GM23248 (cell line): ENCODE results near the gene FAM120A. TPM values are rescaled to one million over a fixed set of nuclear protein-coding genes. Genes with fewer than 3 reads are reported as not detected.

Experiments used
- DNase-seq: peaks from one replicate; pipeline ENCODE4 v3.0.0-alpha.2; 2015
- H2AFZ ChIP-seq: fragments of 200-600 bp; sonication (generic); 2 replicates; pipeline ENCODE4 v1.6.1; 2016; ENCODE audit warnings: antibody characterized with exemption
- H3F3A ChIP-seq: fragments of 200-600 bp; sonication (generic); 2 replicates; pipeline ENCODE4 v1.6.1; 2016; ENCODE audit warnings: mild to moderate bottlenecking, antibody characterized with exemption, mixed run types; ENCODE audit not compliant: insufficient read depth
- H3K27ac ChIP-seq: fragments of 200-600 bp; sonication (generic); 2 replicates; pipeline ENCODE4 v1.5.1; 2016; ENCODE audit warnings: mild to moderate bottlenecking
- H3K27me3 ChIP-seq: fragments of 200-600 bp; sonication (generic); replicated peaks from 2 replicates; pipeline ENCODE4 v1.6.1; 2016; ENCODE audit warnings: mild to moderate bottlenecking; ENCODE audit not compliant: insufficient read depth
- H3K36me3 ChIP-seq: fragments of 200-600 bp; sonication (generic); 2 replicates; pipeline ENCODE4 v1.6.1; 2016; ENCODE audit warnings: low read depth, mild to moderate bottlenecking
- H3K4me1 ChIP-seq: fragments of 200-600 bp; sonication (generic); 2 replicates; pipeline ENCODE4 v1.6.1; 2016; ENCODE audit warnings: mild to moderate bottlenecking; ENCODE audit not compliant: insufficient read depth
- H3K4me2 ChIP-seq: fragments of 200-600 bp; sonication (generic); one replicate; pipeline ENCODE4 v1.6.1; 2016; ENCODE audit warnings: mild to moderate bottlenecking; ENCODE audit not compliant: unreplicated experiment
- H3K4me3 ChIP-seq: fragments of 200-600 bp; sonication (generic); 2 replicates; pipeline ENCODE4 v1.5.1; 2016; ENCODE audit warnings: mild to moderate bottlenecking
- H3K79me2 ChIP-seq: fragments of 200-600 bp; sonication (generic); 2 replicates; pipeline ENCODE4 v1.6.1; 2016; ENCODE audit warnings: mild to moderate bottlenecking; ENCODE audit not compliant: insufficient read depth
- H3K9ac ChIP-seq: fragments of 200-600 bp; sonication (generic); 2 replicates; pipeline ENCODE4 v1.6.1; 2016; ENCODE audit warnings: mild to moderate bottlenecking
- H3K9me2 ChIP-seq: fragments of 200-600 bp; sonication (generic); 2 replicates; pipeline ENCODE4 v1.6.1; 2016; ENCODE audit warnings: mixed run types, mild to moderate bottlenecking, moderate library complexity; ENCODE audit not compliant: insufficient read depth
- H3K9me3 ChIP-seq: fragments of 200-600 bp; sonication (generic); one replicate; pipeline ENCODE4 v1.6.1; 2017; ENCODE audit warnings: low read depth
- H4K20me1 ChIP-seq: fragments of 200-600 bp; sonication (generic); 2 replicates; pipeline ENCODE4 v1.6.0; 2016; ENCODE audit not compliant: insufficient read depth
- EZH2 ChIP-seq: fragments of 200-600 bp; sonication (generic); IDR thresholded peaks from 2 replicates; pipeline ENCODE4 v1.6.1; 2018; ENCODE audit warnings: antibody characterized with exemption, mild to moderate bottlenecking; ENCODE audit not compliant: insufficient read depth, poor library complexity, severe bottlenecking
- EZH2phosphoT487 ChIP-seq: fragments of 200-600 bp; sonication (generic); IDR thresholded peaks from 2 replicates; pipeline ENCODE4 v1.6.1; 2018; ENCODE audit warnings: antibody characterized with exemption, moderate library complexity, mild to moderate bottlenecking, low read depth; ENCODE audit not compliant: insufficient read depth
- WGBS, 2 experiments: methylation state at CpG; one replicate each; pipeline ENCODE4 v1.1.6; 2015 to 2017; ENCODE audit warnings: low lambda C conversion rate in 2 of 2, low coverage in 1 of 2; ENCODE audit errors: missing lambda C conversion rate in 2 of 2; 5-methylcytosine and 5-hydroxymethylcytosine counted together
- in situ Hi-C: fragments of 300-500 bp; cut with MboI; formaldehyde crosslinking; loops from 2 replicates; pipeline ENCODE4 v1.15.0; 2020
- polyA plus RNA-seq: library from polyadenylated mRNA; unstranded; fragments of >200 nt; fragmentation: Nextera tagmentation; extraction: Ambion mirVana; gene quantifications from 2 replicates; pipeline ENCODE4 v1.2.1, GENCODE V29; 2016
- total RNA-seq: library from RNA; depleted of rRNA; stranded (reverse); fragments of >200 nt; shearing (Covaris generic); gene quantifications from 2 replicates; pipeline ENCODE4 v1.2.3, GENCODE V29; 2014

The FAM120A gene
- total and polyA plus RNA-seq, 2 experiments from 2014 or later: 28.9 to 90.5 TPM

GRCh38 chr9:93567271-93567959, 115.9 kb downstream of the FAM120A start:
- WGBS, 2 experiments: 45 to 46% methylated on average over 15 of the region's 15 CpGs
- Histone ChIP-seq H3K79me2 (0 out of 2 replicates have a peak, but pooled peaks cover 6% of the 10 kb centered on the region), H3K27me3 (no peaks in the 10 kb centered on the region), H3K9me3 (no peaks in the 10 kb centered on the region), H3F3A (peaks cover 22% of the 10 kb centered on the region), H3K9ac (peak overlapping the region; percentile 94), H3K36me3 (peaks cover 27% of the 10 kb centered on the region; the same call in 1 of the 2 replicates), H2AFZ (peak overlapping the region; percentile 75), H3K4me2 (peak overlapping the region; percentile 96), H4K20me1 (no peaks in the 10 kb centered on the region), H3K27ac (peak overlapping the region; percentile 83), H3K9me2 (no peaks in the 10 kb centered on the region), H3K4me3 (peak overlapping the region; percentile 75), H3K4me1 (peaks cover 15% of the 10 kb centered on the region)
- no peak for TF ChIP-seq EZH2phosphoT487
- no peak for TF ChIP-seq EZH2
- in situ Hi-C loops: loop anchor here (25.0 kb wide), 1 partner anchor 405 kb away; no protein-coding TSS in a partner anchor
- peak; percentile 33 for DNase-seq

GRCh38 chr9:93568169-93568568, 116.7 kb downstream of the FAM120A start:
- in situ Hi-C loops: loop anchor here (25.0 kb wide), 1 partner anchor 406 kb away; no protein-coding TSS in a partner anchor
- 0 out of 2 replicates have a peak, but pooled peaks cover 6% of the 10 kb centered on the region for H3K79me2 ChIP-seq
- no peak overlapping the region for H3K4me3 ChIP-seq
- 99 to 100% methylated on average over 5 of the region's 5 CpGs for WGBS, 2 experiments
- H4K20me1 ChIP-seq: no peaks in the 10 kb centered on the region
- no peak overlapping the region for H3K27ac ChIP-seq
- no peak for TF ChIP-seq EZH2
- TF ChIP-seq EZH2phosphoT487: no peak
- H2AFZ ChIP-seq: no peak overlapping the region
- H3K4me1 ChIP-seq: peaks cover 15% of the 10 kb centered on the region
- no peaks in the 10 kb centered on the region for H3K9me2 ChIP-seq
- H3K9ac ChIP-seq: no peak overlapping the region
- no peaks in the 10 kb centered on the region for H3K27me3 ChIP-seq
- H3F3A ChIP-seq: peaks cover 22% of the 10 kb centered on the region
- no peak overlapping the region for H3K4me2 ChIP-seq
- H3K36me3 ChIP-seq: peaks cover 19% of the 10 kb centered on the region; the same call in 1 of the 2 replicates
- no peak for DNase-seq
- no peaks in the 10 kb centered on the region for H3K9me3 ChIP-seq

GRCh38 chr9:93569621-93570174, 118.2 kb downstream of the FAM120A start:
- in situ Hi-C loops: loop anchor here (25.0 kb wide), 1 partner anchor 407 kb away; no protein-coding TSS in a partner anchor
- Histone ChIP-seq H3K27ac (no peak overlapping the region), H3K79me2 (peaks cover 12% of the 10 kb centered on the region; the same call in 1 of the 2 replicates), H3K36me3 (peaks cover 8% of the 10 kb centered on the region; the same call in 1 of the 2 replicates), H4K20me1 (no peaks in the 10 kb centered on the region), H3K9me3 (no peaks in the 10 kb centered on the region), H3K27me3 (no peaks in the 10 kb centered on the region), H3K4me3 (no peak overlapping the region), H2AFZ (no peak overlapping the region), H3K4me1 (peaks cover 15% of the 10 kb centered on the region), H3K9me2 (no peaks in the 10 kb centered on the region), H3F3A (peaks cover 16% of the 10 kb centered on the region), H3K9ac (no peak overlapping the region), H3K4me2 (no peak overlapping the region)
- TF ChIP-seq EZH2 (no peak), EZH2phosphoT487 (no peak)
- 96 to 100% methylated on average over 1 of the region's 1 CpG for WGBS, 2 experiments
- no peak for DNase-seq

GRCh38 chr9:93572221-93572620, 120.7 kb downstream of the FAM120A start:
- no peaks in the 10 kb centered on the region for H4K20me1 ChIP-seq
- H3K27me3 ChIP-seq: no peaks in the 10 kb centered on the region
- no peaks in the 10 kb centered on the region for H3K9me2 ChIP-seq
- H3K4me3 ChIP-seq: no peak overlapping the region
- TF ChIP-seq EZH2phosphoT487 (no peak), EZH2 (no peak)
- no peak overlapping the region for H3K27ac ChIP-seq
- in situ Hi-C loops: loop anchor here (25.0 kb wide), 1 partner anchor 410 kb away; no protein-coding TSS in a partner anchor
- no peaks in the 10 kb centered on the region for H3F3A ChIP-seq
- 0 out of 2 replicates have a peak, but pooled peaks cover 4% of the 10 kb centered on the region for H3K36me3 ChIP-seq
- 97 to 100% methylated on average over 2 of the region's 2 CpGs for WGBS, 2 experiments
- no peaks in the 10 kb centered on the region for H3K9me3 ChIP-seq
- peaks cover 9% of the 10 kb centered on the region for H3K4me1 ChIP-seq
- peaks cover 26% of the 10 kb centered on the region for H3K79me2 ChIP-seq
- no peak overlapping the region for H2AFZ ChIP-seq
- no peak overlapping the region for H3K4me2 ChIP-seq
- H3K9ac ChIP-seq: no peak overlapping the region
- no peak for DNase-seq
